DOHH2 (cell line): ENCODE results near the gene SLC44A1.

Experiments used
- H3F3A ChIP-seq: fragments of 200-600 bp; sonication (generic), shearing (Covaris generic); 2 replicates; pipeline ENCODE4 v1.6.0; 2016; ENCODE audit warnings: antibody characterized with exemption, mild to moderate bottlenecking; ENCODE audit not compliant: control insufficient read depth, insufficient read depth
- H3K27ac ChIP-seq: fragments of 200-600 bp; sonication (generic); 2 replicates; pipeline ENCODE4 v1.5.1; 2014; ENCODE audit warnings: low read depth, mild to moderate bottlenecking, low read length, moderate library complexity
- H3K27me3 ChIP-seq: fragments of 200-600 bp; sonication (generic); 2 replicates; pipeline ENCODE4 v1.6.1; 2014; ENCODE audit warnings: mild to moderate bottlenecking, low read length, mixed read lengths; ENCODE audit not compliant: control insufficient read depth
- H3K36me3 ChIP-seq: fragments of 200-600 bp; sonication (generic); 2 replicates; pipeline ENCODE4 v1.6.1; 2014; ENCODE audit warnings: mild to moderate bottlenecking, low read length, moderate library complexity, mixed read lengths; ENCODE audit not compliant: control insufficient read depth
- H3K4me1 ChIP-seq: fragments of 200-600 bp; sonication (generic); 2 replicates; pipeline ENCODE4 v1.6.1; 2014; ENCODE audit warnings: mild to moderate bottlenecking, low read length, mixed read lengths; ENCODE audit not compliant: control insufficient read depth
- H3K4me2 ChIP-seq: fragments of 200-600 bp; sonication (generic); 2 replicates; pipeline ENCODE4 v1.6.0; 2014; ENCODE audit warnings: mild to moderate bottlenecking, low read length, moderate library complexity
- H3K4me3 ChIP-seq: fragments of 200-600 bp; sonication (generic); 2 replicates; pipeline ENCODE4 v1.5.1; 2014; ENCODE audit warnings: mild to moderate bottlenecking, low read length, mixed read lengths
- H3K79me2 ChIP-seq: fragments of 200-600 bp; sonication (generic); 2 replicates; pipeline ENCODE4 v1.6.1; 2014; ENCODE audit warnings: mild to moderate bottlenecking, low read length, mixed read lengths; ENCODE audit not compliant: control insufficient read depth
- H3K9me2 ChIP-seq: fragments of 200-600 bp; sonication (generic); replicated peaks from 2 replicates; pipeline ENCODE4 v1.6.1; 2014; ENCODE audit warnings: mild to moderate bottlenecking, low read length, mixed read lengths; ENCODE audit not compliant: control insufficient read depth
- H3K9me3 ChIP-seq: fragments of 200-600 bp; sonication (generic); 2 replicates; pipeline ENCODE4 v1.6.1; 2014; ENCODE audit warnings: antibody characterized with exemption, low read length, mixed read lengths; ENCODE audit not compliant: control insufficient read depth, insufficient read depth
- H4K20me1 ChIP-seq: fragments of 200-600 bp; sonication (generic); 2 replicates; pipeline ENCODE4 v1.6.0; 2014; ENCODE audit warnings: low read depth, mild to moderate bottlenecking, antibody characterized with exemption, low read length, moderate library complexity; ENCODE audit not compliant: control insufficient read depth, insufficient read depth
- EZH2phosphoT487 ChIP-seq: fragments of 200-600 bp; sonication (generic); IDR thresholded peaks from 2 replicates; pipeline ENCODE4 v1.6.1; 2017; ENCODE audit warnings: borderline replicate concordance, mild to moderate bottlenecking, antibody characterized with exemption, low read length, moderate library complexity, mixed read lengths
- TF ChIP-seq, protein P1 (sequence below): fragments of 200-600 bp; sonication (generic); IDR thresholded peaks from one replicate; pipeline ENCODE4 v1.5.1; 2014; ENCODE audit warnings: antibody characterized with exemption, mild to moderate bottlenecking, low read depth, low read length; ENCODE audit not compliant: poor library complexity, severe bottlenecking

The SLC44A1 gene

GRCh38 chr9:105291422-105291859, 47.0 kb downstream of the SLC44A1 start:
- Histone ChIP-seq H3K4me3 (no peak overlapping the region), H3K4me2 (no peak overlapping the region), H3K4me1 (no peaks in the 10 kb centered on the region), H3K79me2 (no peaks in the 10 kb centered on the region; the same call in 1 of the 2 replicates), H4K20me1 (no peaks in the 10 kb centered on the region), H3F3A (no peaks in the 10 kb centered on the region), H3K9me3 (no peaks in the 10 kb centered on the region), H3K9me2 (no peaks in the 10 kb centered on the region), H3K27me3 (no peaks in the 10 kb centered on the region), H3K36me3 (no peaks in the 10 kb centered on the region), H3K27ac (no peak overlapping the region)
- TF ChIP-seq EZH2phosphoT487: no peak
- TF ChIP-seq, protein P1, sequence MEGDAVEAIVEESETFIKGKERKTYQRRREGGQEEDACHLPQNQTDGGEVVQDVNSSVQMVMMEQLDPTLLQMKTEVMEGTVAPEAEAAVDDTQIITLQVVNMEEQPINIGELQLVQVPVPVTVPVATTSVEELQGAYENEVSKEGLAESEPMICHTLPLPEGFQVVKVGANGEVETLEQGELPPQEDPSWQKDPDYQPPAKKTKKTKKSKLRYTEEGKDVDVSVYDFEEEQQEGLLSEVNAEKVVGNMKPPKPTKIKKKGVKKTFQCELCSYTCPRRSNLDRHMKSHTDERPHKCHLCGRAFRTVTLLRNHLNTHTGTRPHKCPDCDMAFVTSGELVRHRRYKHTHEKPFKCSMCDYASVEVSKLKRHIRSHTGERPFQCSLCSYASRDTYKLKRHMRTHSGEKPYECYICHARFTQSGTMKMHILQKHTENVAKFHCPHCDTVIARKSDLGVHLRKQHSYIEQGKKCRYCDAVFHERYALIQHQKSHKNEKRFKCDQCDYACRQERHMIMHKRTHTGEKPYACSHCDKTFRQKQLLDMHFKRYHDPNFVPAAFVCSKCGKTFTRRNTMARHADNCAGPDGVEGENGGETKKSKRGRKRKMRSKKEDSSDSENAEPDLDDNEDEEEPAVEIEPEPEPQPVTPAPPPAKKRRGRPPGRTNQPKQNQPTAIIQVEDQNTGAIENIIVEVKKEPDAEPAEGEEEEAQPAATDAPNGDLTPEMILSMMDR: no peak

DNA sequence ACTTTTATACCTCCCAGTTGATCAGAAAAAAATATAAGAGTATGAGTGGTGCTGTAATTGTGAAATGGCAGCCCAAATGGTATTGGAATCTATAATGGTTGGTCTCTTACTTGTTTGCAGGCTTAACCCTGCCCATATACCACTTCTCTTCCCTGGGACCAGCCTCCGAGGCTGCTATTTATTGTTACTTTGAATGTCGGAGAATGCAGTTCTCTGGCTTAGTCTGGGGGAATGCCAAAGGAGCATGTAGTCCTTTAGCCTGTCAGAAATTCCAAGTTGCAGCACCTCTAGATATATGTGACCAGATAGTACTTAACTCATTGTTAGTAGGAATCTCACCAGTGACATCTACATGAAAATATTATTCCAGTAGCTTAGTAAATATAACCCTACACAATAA, 47.5 kb downstream of the SLC44A1 start:
- Histone ChIP-seq H4K20me1 (no peaks in the 10 kb centered on the region), H3K4me3 (no peak overlapping the region), H3K4me1 (no peaks in the 10 kb centered on the region), H3K4me2 (no peak overlapping the region), H3K27me3 (no peaks in the 10 kb centered on the region), H3K36me3 (no peaks in the 10 kb centered on the region), H3K27ac (no peak overlapping the region), H3K79me2 (no peaks in the 10 kb centered on the region; the same call in 1 of the 2 replicates), H3K9me2 (no peaks in the 10 kb centered on the region), H3F3A (no peaks in the 10 kb centered on the region), H3K9me3 (no peaks in the 10 kb centered on the region)
- TF ChIP-seq, protein P1: no peak
- TF ChIP-seq EZH2phosphoT487: no peak

- Histone ChIP-seq H3K9me3 (no peaks in the 10 kb centered on the region), H3F3A (no peaks in the 10 kb centered on the region), H3K9me2 (no peaks in the 10 kb centered on the region), H3K36me3 (no peaks in the 10 kb centered on the region), H3K79me2 (no peaks in the 10 kb centered on the region; the same call in 1 of the 2 replicates), H3K4me3 (no peak overlapping the region), H3K27me3 (no peaks in the 10 kb centered on the region), H3K27ac (no peak overlapping the region), H3K4me2 (no peak overlapping the region), H3K4me1 (no peaks in the 10 kb centered on the region), H4K20me1 (no peaks in the 10 kb centered on the region)
- TF ChIP-seq EZH2phosphoT487: no peak
- TF ChIP-seq, protein P1: no peak
These were observed 49.0 kb downstream of the SLC44A1 start for GRCh38 chr9:105293408-105293807.
